SK-N-SH (cell line): ENCODE measurements around the gene PRTFDC1. TPM values are rescaled to one million over a fixed set of nuclear protein-coding genes. Genes with fewer than 3 reads are reported as not detected.

Experiments used
- CTCF ChIA-PET: fragments of 300-600, 350-600 bp; formaldehyde crosslinking; extraction: SDS; loops from one replicate; lab custom pipeline; 2021; lab: Yijun Ruan, JAX
- POLR2A ChIA-PET: fragments of 350-600 bp; sonication (Branson Sonifier 250); formaldehyde crosslinking; extraction: SDS; loops from one replicate; lab custom pipeline; 2020; ENCODE audit warnings: antibody characterized with exemption, inconsistent platforms; lab: Yijun Ruan, JAX
- DNase-seq: peaks from one replicate; pipeline ENCODE4 v3.0.0; 2012
- H2AFZ ChIP-seq: fragments of 200-600 bp; sonication (generic); 2 replicates; pipeline ENCODE4 v1.8.1; 2016; ENCODE audit warnings: antibody characterized with exemption, mild to moderate bottlenecking, low read depth
- H3F3A ChIP-seq: fragments of 200-600 bp; sonication (generic); replicated peaks from 2 replicates; pipeline ENCODE3; 2016; ENCODE audit warnings: antibody characterized with exemption, mild to moderate bottlenecking; ENCODE audit not compliant: insufficient read depth
- H3K27ac ChIP-seq, 2 experiments: fragments of 200-500 bp in 1 of 2; fragments of 200-600 bp in 1 of 2; sonication (Bioruptor generic) in 1 of 2; sonication (generic), shearing (Covaris generic) in 1 of 2; 2 replicates each; pipeline versions ENCODE4 v1.5.1 to v1.6.1; 2014 to 2016; ENCODE audit warnings: low read depth in 2 of 2, inconsistent platforms in 1 of 2, low read length in 1 of 2, mild to moderate bottlenecking in 1 of 2, mixed read lengths in 1 of 2
- H3K27me3 ChIP-seq: fragments of 200-600 bp; sonication (generic), shearing (Covaris generic); 2 replicates; pipeline ENCODE4 v1.6.1; 2016; ENCODE audit warnings: mixed run types; ENCODE audit not compliant: insufficient read depth
- H3K36me3 ChIP-seq, 2 experiments: fragments of 200-500 bp in 1 of 2; fragments of 200-600 bp in 1 of 2; sonication (Bioruptor generic) in 1 of 2; sonication (generic) in 1 of 2; replicated peaks in 1 of 2; 2 replicates each; pipeline versions ENCODE3 to v1.5.1; 2014 to 2016; ENCODE audit warnings: low read length in 1 of 2, mild to moderate bottlenecking in 1 of 2; ENCODE audit not compliant: insufficient read depth in 2 of 2, control insufficient read depth in 1 of 2
- H3K4me1 ChIP-seq, 2 experiments: fragments of 200-500 bp in 1 of 2; fragments of 200-600 bp in 1 of 2; sonication (Bioruptor generic) in 1 of 2; sonication (generic), shearing (Covaris generic) in 1 of 2; 2 replicates each; pipeline versions ENCODE4 v1.5.1 to v1.6.1; 2014 to 2016; ENCODE audit warnings: low read depth in 1 of 2, low read length in 1 of 2, mixed run types in 1 of 2; ENCODE audit not compliant: insufficient read depth in 2 of 2, control insufficient read depth in 1 of 2
- H3K4me2 ChIP-seq: fragments of 200-600 bp; sonication (generic), shearing (Covaris generic); 2 replicates; pipeline ENCODE4 v1.6.1; 2017; ENCODE audit warnings: mixed run types
- H3K4me3 ChIP-seq, 2 experiments: fragments of 200-500 bp in 1 of 2; fragments of 200-600 bp in 1 of 2; sonication (Bioruptor generic) in 1 of 2; sonication (generic), shearing (Covaris generic) in 1 of 2; 2 replicates each; pipeline versions ENCODE4 v1.5.1 to v1.8.1; 2014 to 2016; ENCODE audit warnings: low read depth in 2 of 2, inconsistent platforms in 1 of 2, low read length in 1 of 2, mild to moderate bottlenecking in 1 of 2, mixed read lengths in 1 of 2, moderate library complexity in 1 of 2
- H3K79me2 ChIP-seq: fragments of 200-600 bp; sonication (generic); 2 replicates; pipeline ENCODE4 v1.8.1; 2017; ENCODE audit warnings: mild to moderate bottlenecking; ENCODE audit not compliant: insufficient read depth
- H3K9ac ChIP-seq: fragments of 200-600 bp; sonication (generic); 2 replicates; pipeline ENCODE4 v1.6.1; 2017; ENCODE audit warnings: mixed run types
- H3K9me2 ChIP-seq: fragments of 200-600 bp; sonication (generic); 2 replicates; pipeline ENCODE4 v1.6.1; 2017; ENCODE audit warnings: mixed run types
- H3K9me3 ChIP-seq: fragments of 200-600 bp; sonication (generic); 2 replicates; pipeline ENCODE4 v1.6.1; 2017; ENCODE audit warnings: mixed run types, mild to moderate bottlenecking, moderate library complexity
- H4K20me1 ChIP-seq: fragments of 200-600 bp; sonication (generic); 2 replicates; pipeline ENCODE4 v1.6.1; 2017; ENCODE audit warnings: mild to moderate bottlenecking, mixed run types; ENCODE audit not compliant: insufficient read depth
- ELF1 ChIP-seq: IDR thresholded peaks from 2 replicates; pipeline ENCODE4 v1.4.0; 2012
- EP300 ChIP-seq, 2 experiments: IDR thresholded peaks; 2 replicates each; pipeline versions ENCODE4 v1.4.0 to v1.6.1; 2012; ENCODE audit warnings: borderline replicate concordance in 1 of 2, low read depth in 1 of 2, low read length in 1 of 2
- FOXM1 ChIP-seq: IDR thresholded peaks from 2 replicates; pipeline ENCODE4 v1.4.0; 2012; ENCODE audit warnings: low read depth, mild to moderate bottlenecking
- MAX ChIP-seq: IDR thresholded peaks from 2 replicates; pipeline ENCODE4 v1.4.0; 2012; ENCODE audit warnings: low read depth
- NRF1 ChIP-seq: IDR thresholded peaks from 2 replicates; pipeline ENCODE4 v1.6.1; 2012; ENCODE audit warnings: low read depth, mild to moderate bottlenecking, low read length
- RFX5 ChIP-seq: IDR thresholded peaks from 2 replicates; pipeline ENCODE4 v1.6.1; 2012; ENCODE audit warnings: mild to moderate bottlenecking, improper control_type of control experiment, low read length
- RXRA ChIP-seq: IDR thresholded peaks from 2 replicates; pipeline ENCODE4 v1.4.0; 2012; ENCODE audit warnings: low read depth, mild to moderate bottlenecking, borderline replicate concordance
- SIN3A ChIP-seq: IDR thresholded peaks from 2 replicates; pipeline ENCODE4 v1.6.1; 2012; ENCODE audit warnings: low read depth, mild to moderate bottlenecking, low read length, moderate library complexity, borderline replicate concordance
- SMC3 ChIP-seq: IDR thresholded peaks from 2 replicates; pipeline ENCODE4 v1.6.1; 2012; ENCODE audit warnings: low read depth, low read length, improper control_type of control experiment
- TEAD4 ChIP-seq: IDR thresholded peaks from 2 replicates; pipeline ENCODE4 v1.4.0; 2012; ENCODE audit warnings: mild to moderate bottlenecking, borderline replicate concordance; ENCODE audit not compliant: insufficient read depth
- YY1 ChIP-seq: IDR thresholded peaks from 2 replicates; pipeline ENCODE4 v1.4.0; 2012; ENCODE audit warnings: low read depth, mild to moderate bottlenecking
- WGBS: methylation state at CpG from one replicate; pipeline ENCODE4 v1.1.6; 2017; ENCODE audit warnings: low lambda C conversion rate; 5-methylcytosine and 5-hydroxymethylcytosine counted together
- polyA plus RNA-seq, 3 experiments: library from polyadenylated mRNA; depleted of rRNA; stranded (reverse); fragments of >200 nt; gene quantifications; 2 replicates each; pipeline ENCODE4 v1.2.3, GENCODE V29; 2012
- TF ChIP-seq, protein P1 (sequence below): IDR thresholded peaks from 2 replicates; pipeline ENCODE4; 2012

PRTFDC1 gene
- polyA plus RNA-seq, 1 of the 3 experiments (the other 2 are of a cell fraction), result 6.6 TPM

DNA sequence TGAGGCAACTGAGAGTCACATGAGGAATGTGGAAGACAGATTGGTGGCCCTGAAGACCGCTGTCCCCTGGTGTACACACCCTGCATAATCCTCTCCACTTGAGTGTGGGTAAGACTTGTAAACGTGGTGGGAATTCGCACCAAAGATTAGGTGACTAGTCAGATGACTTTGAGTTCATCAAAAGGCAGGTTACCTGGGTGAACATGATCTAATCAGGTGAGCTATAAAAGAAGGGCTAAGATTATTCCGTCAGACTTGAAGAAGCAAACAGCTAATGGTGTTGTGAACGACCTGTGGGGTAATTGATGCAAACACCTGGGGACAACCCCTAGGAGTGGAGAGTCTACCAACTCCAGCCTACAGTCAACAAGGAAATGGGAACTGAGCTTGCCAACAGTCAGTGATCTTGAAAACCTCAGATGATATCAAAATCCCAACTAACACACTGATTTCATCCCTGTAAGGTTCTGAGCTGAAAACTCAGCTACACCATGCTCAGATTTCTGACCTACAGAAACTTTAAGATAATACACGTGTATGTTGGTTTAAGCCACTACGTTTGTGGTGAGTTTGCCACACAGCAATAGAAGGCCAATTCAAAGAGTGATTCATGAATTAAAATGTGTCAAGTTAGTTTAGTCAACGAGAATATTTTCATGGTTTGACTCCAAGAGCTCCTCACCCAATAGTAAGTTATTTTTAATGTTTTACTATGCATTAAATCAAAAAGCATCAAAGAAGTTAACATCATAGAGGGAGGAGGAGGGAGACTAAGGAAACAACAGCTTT, 16.7 kb downstream of the PRTFDC1 start:
- Histone ChIP-seq H3K9ac (no peak overlapping the region), H4K20me1 (no peaks in the 10 kb centered on the region), H3K4me3 (no peak overlapping the region), H3K9me2 (no peaks in the 10 kb centered on the region), H3K79me2 (no peaks in the 10 kb centered on the region), H3K27ac (no peak overlapping the region), H3K4me2 (no peak overlapping the region), H3K27me3 (no peaks in the 10 kb centered on the region), H3K36me3 (no peaks in the 10 kb centered on the region), H3F3A (no peaks in the 10 kb centered on the region), H2AFZ (no peak overlapping the region), H3K4me1 (no peaks in the 10 kb centered on the region), H3K9me3 (no peaks in the 10 kb centered on the region)
- POLR2A ChIA-PET, result no interaction called here
- TF ChIP-seq SIN3A (no peak), TEAD4 (no peak), ELF1 (no peak), RFX5 (no peak), EP300 (IDR thresholded peaks at IDR 0.05; ENCODE audit: borderline replicate concordance in 1 of 2, low read depth in 1 of 2, low read length in 1 of 2) (no peak), SMC3 (no peak), YY1 (no peak), RXRA (no peak), FOXM1 (no peak), NRF1 (no peak)
- DNase-seq, result no peak
- CTCF ChIA-PET, result no interaction called here
- WGBS, result 88% methylated on average over 8 of the region's 8 CpGs

- Histone ChIP-seq H3K4me2 (no peak overlapping the region), H3F3A (no peaks in the 10 kb centered on the region), H3K9ac (no peak overlapping the region), H3K36me3 (no peaks in the 10 kb centered on the region), H3K27me3 (no peaks in the 10 kb centered on the region), H3K4me1 (peaks cover 0 to 4% of the 10 kb centered on the region in 2 experiments; a peak in 1 of 4 replicates), H3K9me3 (no peaks in the 10 kb centered on the region), H4K20me1 (no peaks in the 10 kb centered on the region), H3K9me2 (no peaks in the 10 kb centered on the region), H3K4me3 (no peak overlapping the region), H3K79me2 (no peaks in the 10 kb centered on the region), H3K27ac (no peak overlapping the region), H2AFZ (no peak overlapping the region; the same call in 1 of the 2 replicates)
- ChIA-PET CTCF (no interaction called here), POLR2A (no interaction called here)
- DNase-seq, result no peak
- no peak for TF ChIP-seq EP300 (IDR thresholded peaks at IDR 0.05; ENCODE audit: borderline replicate concordance in 1 of 2, low read depth in 1 of 2, low read length in 1 of 2)
- TF ChIP-seq MAX, result no peak
- TF ChIP-seq, protein P1, sequence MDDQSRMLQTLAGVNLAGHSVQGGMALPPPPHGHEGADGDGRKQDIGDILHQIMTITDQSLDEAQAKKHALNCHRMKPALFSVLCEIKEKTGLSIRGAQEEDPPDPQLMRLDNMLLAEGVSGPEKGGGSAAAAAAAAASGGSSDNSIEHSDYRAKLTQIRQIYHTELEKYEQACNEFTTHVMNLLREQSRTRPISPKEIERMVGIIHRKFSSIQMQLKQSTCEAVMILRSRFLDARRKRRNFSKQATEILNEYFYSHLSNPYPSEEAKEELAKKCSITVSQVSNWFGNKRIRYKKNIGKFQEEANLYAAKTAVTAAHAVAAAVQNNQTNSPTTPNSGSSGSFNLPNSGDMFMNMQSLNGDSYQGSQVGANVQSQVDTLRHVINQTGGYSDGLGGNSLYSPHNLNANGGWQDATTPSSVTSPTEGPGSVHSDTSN, result no peak
- TF ChIP-seq ELF1, result no peak
- 85% methylated on average over 1 of the region's 1 CpG for WGBS
Measured at GRCh38 chr10:24931236-24931635, 21.2 kb downstream of the PRTFDC1 start.
